ENCODE results near the gene XPO6.

The XPO6 gene

DNA sequence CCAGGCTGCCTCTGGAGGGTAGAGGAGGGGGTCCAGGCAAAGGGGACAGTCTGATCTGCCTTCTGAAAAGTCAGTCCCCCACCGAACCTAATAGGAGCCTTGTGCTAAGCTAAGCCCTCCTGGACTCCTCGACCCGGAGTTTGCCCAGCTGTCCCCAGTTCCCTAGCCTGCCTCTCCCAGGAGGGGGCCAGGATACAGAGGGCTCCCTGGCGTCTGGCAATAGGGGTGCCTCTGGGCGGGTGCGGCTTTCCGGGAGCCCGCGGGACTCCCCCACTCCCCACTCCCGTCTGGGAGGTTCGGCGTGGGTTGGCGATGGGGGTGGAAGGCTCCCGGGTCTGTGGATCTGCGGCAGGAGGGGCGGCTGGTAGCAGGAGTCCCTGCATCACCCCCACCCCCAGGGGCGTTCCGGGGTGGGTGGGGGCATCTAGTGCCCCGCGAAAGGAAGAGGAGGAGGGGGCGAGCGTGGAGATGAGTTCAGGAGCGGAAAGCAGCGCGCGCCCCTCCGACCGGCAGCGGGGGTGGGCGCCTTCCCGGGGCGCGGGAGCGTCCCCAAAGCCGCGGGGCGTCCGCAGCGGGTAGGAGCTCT is 149.4 kb downstream of the XPO6 start:
- no peak for DNase-seq (ENCODE audit: low read depth)

DNA sequence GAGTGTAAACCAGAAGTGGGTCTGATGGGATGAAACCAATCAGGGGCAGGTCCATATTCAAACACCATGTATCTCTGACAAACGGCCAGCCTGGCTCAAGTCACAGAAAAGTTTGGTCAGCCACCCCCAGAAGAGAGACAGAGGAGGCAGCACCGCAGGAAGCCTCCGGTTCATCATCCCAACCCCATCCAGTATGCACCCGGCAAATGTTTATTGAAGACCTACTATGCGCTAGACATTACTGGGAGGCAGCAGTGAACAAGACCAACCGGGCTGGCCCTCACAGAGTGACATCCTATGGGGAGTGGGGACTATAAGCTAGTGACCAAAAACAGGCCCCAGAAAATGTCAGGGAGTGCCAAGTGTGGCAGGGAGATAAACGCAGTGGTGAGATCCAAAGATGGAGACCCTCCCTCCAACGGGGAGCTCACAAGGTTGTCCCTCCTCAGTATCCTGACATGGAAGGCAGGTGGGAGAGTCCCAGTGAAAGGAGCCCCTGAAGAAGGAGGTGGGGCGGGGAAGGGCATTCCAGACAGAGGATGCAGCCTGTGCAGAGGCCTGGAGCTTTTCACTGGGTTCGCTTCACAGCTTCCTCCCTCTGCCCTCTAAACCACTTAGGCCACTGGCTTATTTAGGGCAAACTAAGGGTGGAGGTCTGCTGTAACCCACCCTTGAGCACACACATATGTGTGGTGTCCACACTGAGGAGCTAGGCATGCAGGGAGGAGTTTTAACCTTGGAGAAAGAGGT is 150.2 kb downstream of the XPO6 start:
- no peak for DNase-seq (ENCODE audit: low read depth)

DNA sequence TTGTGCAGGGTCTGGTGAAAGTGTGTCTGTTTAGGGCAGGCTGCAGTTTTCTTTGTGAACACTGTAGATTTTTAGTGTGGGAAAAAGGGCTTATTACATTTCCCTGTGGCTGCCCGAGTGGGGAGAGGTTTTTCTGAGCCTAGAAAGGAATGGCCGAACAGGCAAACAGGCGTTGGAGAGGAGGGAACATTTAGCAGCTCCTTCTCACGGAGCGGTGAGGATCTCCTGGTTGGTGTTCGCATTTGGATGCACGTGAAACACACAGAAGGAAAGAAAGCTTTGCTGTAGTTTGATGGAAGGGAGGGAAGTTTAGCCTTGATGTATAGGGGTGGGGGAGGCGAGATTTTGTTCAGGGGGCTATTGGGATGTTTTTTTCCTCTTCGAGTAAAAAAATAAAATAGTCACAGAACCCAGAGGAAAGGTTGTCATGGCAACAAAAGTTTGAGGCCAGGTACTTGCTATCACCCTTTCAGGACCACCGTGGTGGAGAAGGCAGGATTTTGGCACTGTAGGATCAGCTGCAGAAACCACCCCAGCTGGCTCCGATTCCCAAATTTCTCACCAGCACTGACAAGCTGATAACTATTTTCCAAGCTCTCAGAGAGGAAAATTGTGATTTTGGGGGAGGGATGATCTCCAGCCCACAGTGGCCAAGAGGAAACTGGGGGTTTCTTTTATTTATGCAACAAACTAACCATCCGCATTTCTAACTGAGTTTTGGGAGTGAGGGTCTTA is 151.8 kb downstream of the XPO6 start:
- no peak for DNase-seq (ENCODE audit: low read depth)

DNA sequence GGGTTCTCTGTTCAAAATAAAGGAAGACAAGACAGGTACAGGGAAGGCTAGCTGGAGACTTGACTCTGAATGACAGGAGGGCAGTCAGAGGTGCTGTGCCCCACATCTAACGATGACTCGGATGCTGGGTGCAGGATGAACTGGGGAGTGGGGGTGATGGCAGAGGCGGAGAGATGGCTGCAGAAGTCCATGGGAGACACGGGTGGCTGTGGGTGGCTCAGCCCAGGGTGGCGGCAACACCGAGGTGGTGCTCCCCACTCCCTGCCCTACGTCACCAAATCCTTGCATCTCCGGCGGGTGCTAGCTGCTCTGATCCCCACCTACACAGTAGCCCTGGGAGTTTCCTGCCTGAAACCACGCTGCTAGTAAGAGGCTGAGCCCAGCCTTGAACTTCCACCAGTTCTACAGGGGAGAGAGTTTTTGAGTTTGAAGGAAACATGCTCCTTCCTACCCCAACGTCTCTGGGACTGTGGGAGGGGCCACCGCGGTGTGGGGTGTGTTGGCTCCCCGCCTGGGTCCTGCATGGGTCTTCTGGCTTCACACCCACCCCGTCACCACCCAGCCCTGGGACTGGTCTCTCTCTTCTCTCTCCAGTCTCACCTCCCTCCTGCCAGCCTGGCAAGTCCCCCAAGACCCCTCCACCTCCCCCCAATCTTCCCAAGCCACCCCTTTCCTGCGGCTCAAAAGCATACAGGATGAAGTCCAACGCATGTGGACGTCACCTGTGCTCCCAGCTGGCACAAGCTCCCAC is 152.8 kb downstream of the XPO6 start:
- DNase-seq (ENCODE audit: low read depth), result peak; percentile 3

DNA sequence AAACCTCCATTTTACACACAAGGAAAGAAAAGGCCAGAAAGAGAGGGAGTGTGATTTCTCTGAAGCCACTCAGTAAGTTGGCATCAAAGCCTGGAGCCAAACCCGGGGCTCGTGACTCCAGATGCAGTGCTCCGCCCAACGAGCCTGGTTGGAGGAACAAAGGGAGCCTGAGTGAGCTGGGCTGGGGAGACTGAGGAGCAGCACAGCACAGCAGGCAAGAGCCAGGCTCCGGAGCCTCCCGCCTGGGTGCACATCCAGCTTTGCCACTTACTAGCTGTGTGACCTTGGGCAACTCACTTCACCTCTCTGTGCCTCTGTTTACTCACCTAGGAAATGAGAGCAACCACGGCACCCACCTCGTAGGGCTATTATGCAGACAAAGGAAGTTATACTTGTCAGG is 153.8 kb downstream of the XPO6 start:
- DNase-seq (ENCODE audit: low read depth), result no peak

DNA sequence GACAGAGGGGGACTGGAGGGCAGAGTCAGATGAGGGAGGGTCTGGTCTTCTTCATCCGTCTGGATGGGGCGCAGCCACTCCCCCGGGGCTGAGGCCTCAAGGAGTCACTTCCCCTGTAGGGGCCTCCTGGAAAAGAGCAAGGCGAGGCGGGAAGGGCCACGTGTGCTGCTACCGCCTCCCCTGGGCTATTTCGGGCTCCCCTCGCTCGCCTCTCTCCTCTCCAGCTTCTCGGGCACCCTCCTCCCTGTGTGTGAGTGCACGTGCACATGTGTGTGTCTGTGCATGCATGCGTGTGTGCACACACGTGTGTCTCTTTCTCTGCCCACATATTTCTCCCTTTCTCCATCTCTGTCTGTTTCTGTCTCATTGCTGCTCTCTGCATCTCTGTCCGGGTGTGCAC is 158.3 kb downstream of the XPO6 start:
- DNase-seq (ENCODE audit: low read depth), result no peak

DNA sequence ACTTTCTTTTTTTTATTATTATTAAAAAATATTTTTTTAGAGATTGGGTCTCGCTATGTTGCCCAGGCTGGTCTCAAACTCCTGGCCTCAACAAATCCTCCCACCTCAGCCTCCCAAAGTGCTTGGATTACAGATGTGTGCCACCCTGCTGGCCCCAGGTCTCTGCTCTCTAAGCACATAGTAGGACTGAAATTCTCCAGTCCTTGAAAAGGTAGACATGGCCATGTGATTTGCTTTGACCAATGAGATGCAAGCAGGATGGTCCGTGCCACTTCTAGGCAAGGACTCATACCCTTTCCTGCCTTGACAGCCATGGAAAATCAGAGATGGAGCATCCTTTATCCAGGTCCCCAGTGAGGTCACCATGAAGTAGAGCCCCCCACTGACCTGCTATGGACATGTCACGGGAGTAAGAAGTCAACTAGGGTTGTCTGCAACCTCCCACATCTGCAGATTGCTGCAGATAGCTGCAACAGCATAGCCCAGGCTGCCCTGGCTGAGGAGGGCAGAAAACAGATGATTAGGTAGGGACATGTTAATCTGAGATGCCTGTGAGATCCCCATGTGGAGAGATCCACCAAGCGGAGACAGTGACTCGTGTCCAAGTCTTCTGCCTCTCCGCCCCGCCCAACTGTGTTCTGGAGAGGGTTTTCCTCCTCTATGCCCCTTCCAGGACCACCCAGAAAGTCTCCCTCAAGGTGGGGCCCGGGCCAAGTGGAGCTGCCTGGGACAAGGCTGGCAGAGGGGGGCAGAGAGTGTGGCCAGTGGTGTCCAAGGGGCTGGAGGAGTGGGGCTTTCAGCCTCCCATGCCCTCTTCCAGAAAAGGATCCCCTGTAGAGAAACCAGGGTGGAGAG is 159.3 kb downstream of the XPO6 start:
- DNase-seq (ENCODE audit: low read depth), result no peak

DNA sequence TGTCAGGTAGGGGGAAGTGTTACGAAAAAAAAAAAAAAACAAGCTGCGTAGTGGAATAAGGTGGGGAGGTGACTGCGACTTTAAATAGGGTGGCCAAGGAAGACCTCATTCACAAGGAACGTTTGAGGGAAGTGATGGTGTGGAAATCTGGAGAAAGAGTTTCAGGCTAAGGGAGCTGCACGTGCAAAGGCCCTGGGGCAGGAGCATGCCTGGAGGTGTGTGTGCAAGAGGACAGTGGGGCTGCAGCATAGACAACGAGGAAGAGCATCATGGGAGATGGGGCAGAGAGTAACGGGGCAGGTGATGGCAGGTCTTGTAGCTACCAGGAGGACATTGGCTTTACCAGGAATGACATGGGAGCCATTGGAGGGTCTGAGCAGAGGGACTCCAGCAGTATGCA is 160.3 kb downstream of the XPO6 start:
- DNase-seq (ENCODE audit: low read depth), result no peak

Measured in stimulated activated CD4-positive, alpha-beta T cell treated with anti-CD3 and anti-CD28 coated beads, Interleukin-2, amount 100 ng/mL, for 4 hours (primary cell).